8988T (cell line): ENCODE results near the gene AMZ2.

ENCODE experiments used
- DNase-seq: peaks from one replicate; pipeline ENCODE4 v3.0.0; 2011

AMZ2 gene

GRCh38 chr17:68292689-68293040 is 44.8 kb downstream of the AMZ2 start:
- DNase-seq: no peak

DNA sequence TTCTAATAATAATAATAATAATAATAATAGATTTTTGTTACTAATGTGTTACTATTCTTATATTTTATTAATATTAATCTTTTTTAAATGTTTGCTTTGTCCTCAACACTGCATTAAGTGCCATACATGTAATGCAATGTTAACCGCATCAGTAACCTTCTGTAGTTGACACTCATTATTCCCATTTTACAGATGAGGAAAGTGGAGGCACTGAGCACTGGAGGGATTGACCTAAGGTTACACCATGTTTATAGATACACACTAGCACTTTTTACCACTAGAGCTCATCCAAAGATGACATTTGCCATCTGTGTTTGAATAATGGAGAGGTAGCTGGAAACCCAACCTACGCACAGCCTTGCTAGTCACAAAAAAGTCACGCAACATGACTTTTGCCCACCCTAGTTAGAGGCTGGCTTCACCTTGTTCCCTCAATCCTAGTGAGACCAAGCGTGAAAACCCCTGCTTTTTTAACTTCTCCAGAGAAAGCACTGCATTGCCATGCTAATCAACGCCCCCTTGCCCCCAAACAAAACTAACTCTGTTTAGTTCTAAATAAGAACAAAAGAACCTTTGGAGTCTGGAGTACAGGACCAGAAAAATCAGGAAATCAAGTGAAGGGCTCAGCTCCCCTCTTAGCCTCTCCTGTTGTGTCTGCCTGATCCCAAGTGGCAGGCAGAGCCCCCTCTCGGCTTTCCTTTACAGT is 45.8 kb downstream of the AMZ2 start:
- DNase-seq: no peak

DNA sequence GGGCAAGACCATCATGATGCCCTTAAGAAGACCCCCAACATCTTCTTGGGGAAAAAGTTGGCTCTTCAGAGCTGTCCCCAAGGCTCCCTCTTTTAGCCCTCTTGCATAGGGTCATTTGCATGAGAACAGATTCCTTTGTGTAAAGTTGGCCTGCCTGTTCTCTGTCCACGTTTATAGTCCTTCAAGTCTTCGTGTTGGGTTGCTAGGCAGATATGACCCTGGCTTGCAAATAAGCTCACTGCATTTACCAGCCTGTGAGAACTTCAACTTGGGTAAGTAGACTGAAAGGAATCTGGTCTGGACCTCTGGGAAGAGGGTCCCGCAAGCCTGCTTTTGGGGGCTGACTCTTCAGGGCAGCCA is 46.3 kb downstream of the AMZ2 start:
- DNase-seq: no peak

GRCh38 chr17:68294617-68295016 is 46.8 kb downstream of the AMZ2 start:
- DNase-seq: no peak

GRCh38 chr17:68295086-68295485 is 47.2 kb downstream of the AMZ2 start:
- DNase-seq: no peak

DNA sequence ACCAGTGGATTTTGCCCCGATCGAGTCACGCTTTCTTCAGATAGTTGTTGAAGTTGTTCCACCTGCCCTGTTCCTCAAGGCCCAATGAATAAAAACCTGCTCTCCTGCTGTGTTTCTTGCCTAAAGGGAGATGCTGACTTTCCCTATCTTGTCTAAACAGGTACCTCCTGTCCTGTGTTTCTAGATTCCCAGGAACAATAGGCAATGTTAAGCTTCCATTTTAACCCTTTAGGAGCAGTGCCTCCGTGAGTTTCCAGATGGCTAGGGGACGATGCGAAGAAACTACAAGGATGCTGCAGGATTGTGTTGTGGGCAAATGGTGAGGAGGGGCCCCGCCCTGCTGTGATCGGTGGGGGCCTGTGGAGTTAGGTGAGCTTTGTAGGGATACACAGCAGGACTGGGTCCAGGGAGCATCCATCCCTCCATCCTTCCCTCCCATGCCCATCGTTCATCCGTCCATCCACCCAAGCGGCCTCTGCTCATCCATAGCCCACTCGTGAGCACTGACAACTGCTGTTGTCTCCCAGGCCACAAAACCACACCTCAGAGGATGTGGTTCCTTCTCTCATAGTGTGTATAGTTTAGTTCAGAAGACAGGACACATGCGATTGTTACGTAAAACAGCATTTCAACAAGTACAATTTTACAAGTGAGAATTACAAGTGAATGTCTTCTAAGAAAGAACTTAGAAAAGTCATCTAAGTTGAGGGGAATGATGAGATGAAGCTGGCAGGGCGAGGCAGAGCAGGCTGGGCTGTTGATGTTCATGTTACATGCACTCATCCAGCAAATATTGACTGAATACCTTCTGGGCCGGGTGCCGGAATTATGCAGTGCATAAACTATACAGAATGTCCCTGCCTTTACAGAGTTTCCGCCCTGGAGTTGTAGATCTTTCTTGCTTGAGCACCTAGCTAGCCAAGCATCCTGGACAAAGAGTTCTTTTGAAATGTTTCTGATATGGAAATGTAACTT is 48.7 kb downstream of the AMZ2 start:
- DNase-seq: no peak

- DNase-seq: no peak
Observed at GRCh38 chr17:68297195-68297594, 49.4 kb downstream of the AMZ2 start.

DNA sequence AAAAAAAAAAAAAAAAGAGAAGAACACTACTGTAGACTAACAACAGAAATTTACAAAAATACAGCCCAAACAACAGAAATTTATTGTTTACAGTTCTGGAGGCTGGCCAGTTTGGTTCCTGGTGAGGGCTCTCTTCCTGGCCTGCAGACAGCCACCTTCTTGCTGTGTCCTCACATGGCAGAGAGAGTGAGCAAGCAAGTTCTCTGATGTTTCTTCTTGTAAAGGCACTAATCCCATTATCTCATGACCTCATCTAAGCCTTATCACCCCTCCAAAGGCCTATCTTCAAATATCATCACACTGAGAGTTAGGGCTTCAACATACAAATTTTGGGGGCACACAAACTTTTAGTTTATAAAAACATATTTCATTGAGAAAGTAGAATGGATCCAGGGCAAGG is 50.8 kb downstream of the AMZ2 start:
- DNase-seq: no peak

DNA sequence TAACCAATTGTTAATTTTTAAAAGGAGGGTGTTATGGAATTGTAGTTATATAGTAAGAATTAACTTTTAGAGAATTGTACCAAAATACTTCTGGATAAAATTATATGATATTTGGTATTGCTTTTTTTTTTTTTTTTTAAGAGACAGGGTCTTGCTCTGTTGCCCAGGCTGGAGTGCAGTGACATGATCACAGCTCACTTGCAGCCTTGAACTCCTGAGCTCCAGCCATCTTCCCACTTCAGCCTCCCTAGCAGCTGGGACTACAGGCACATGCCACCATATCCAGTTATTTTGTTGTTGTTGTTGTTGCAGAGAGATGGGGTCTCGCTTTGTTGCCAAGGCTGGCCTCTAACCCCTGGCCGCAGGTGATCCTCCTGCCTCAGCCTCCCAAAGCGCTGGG is 52.0 kb downstream of the AMZ2 start:
- no peak for DNase-seq

GRCh38 chr17:68301438-68301959 is 53.7 kb downstream of the AMZ2 start:
- no peak for DNase-seq

DNA sequence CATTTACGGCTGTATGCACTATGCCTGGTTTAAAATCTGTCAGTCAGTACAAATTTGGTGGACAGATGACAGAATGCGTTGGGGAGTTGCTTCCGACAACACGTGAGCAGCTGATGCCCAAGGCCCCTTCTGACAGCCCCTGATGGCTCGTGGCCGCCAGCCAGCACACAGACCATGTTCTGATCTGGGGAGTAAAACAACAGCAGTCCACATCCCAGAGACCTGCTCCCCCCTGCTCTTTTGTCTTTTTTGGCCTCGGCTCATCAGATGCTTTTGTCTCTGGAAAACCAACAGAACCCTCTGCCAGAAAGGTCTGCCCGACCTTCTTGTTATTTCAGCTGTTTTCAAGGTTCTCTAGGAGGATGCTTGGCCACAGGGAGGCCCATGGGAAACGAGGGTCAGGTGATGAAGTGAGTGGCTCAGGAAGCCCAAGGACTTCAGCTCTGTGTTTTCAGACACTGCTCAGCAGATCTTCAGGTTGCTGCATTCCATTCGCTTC is 54.3 kb downstream of the AMZ2 start:
- no peak for DNase-seq

DNA sequence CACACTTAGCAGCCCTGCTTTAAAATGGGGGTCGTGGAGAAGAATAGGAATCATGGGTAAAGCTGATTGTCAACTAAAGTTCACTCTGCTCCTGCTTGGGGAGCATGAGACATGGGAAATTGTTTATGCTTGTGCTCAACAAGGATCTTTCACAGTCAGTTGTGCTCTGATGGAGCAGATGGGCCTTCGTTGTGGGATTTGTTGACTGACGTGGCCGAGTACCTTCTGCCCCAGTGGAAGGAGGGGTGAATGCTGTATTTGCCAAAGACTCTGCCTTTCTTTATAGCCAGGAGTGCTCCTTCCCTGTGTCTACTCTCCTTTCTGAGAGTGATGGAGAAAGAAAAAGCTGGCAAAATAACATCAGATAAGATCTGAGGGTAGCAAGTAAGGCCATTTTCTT is 54.8 kb downstream of the AMZ2 start:
- no peak for DNase-seq

GRCh38 chr17:68304706-68305105 is 56.9 kb downstream of the AMZ2 start:
- no peak for DNase-seq

DNA sequence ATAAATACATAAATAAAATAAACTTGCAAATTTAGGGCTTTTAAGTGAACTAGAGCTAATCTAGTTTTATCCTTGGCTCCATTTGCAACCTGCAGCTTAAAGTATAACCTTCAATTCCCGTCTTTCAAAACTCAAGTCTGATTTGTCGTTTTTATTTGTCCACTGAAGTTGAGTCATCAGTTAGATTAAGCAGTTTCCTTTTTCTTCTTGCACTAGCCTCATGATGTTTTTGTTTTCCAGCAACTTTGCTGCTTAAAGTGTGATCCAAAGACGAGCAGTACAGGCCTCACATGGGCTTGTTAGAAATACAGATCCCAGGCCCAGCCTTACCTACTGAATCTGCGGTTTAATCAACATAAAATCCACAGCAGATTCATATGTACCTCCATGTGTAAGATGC is 57.3 kb downstream of the AMZ2 start:
- no peak for DNase-seq
